ENCODE results near the gene SULT1A3. TPM values are rescaled to one million over a fixed set of nuclear protein-coding genes. Genes with fewer than 3 reads are reported as not detected.
A peak's percentile ranks its signal among the peaks of the same experiment; 100 is the strongest.
"Not testable (repeated sequence)": the region's sequence is repeated elsewhere in the genome, so short reads cannot be mapped to it uniquely, and the experiment has no call there.

The SULT1A3 gene
- total RNA-seq, 2 experiments from 2014 or later: 28.9 to 32.8 TPM

- POLR2A ChIA-PET, H3K27ac Mint-ChIP-seq: not testable (repeated sequence)
Observed at GRCh38 chr16:30209032-30209431, 10.0 kb downstream of the SULT1A3 start.

DNA sequence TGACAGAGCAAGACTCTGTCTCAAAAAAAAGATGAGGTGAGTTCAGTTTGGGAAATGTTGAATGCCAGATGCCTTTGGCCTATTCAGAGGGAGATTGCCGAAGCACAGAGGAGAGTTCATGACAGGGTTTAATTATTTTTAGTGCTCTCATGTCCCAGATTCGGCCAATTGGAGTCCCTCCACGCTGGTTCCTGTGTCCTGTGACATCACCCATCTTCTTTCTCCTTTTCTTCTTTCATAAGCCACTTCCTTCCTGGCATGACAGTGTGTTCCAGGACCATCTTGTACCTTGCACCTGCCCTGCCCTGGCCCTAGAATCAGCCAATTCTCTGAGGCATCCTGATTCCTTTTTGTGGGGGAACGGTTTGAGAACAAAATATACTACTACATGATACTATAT, 12.4 kb downstream of the SULT1A3 start:
- H3K36me3 Mint-ChIP-seq (ENCODE audit: low read depth); H3K27ac Mint-ChIP-seq; H3K4me3 Mint-ChIP-seq; DNase-seq; H3K4me1 Mint-ChIP-seq (ENCODE audit: low read depth); CTCF ChIA-PET; POLR2A ChIA-PET; H3K27me3 Mint-ChIP-seq (ENCODE audit: low read depth); H3K9me3 Mint-ChIP-seq (ENCODE audit: insufficient read depth): not testable (repeated sequence)
- ATAC-seq: peak; percentile 77

More at GRCh38 chr16:30209032-30209431, 10.0 kb downstream of the SULT1A3 start:
- CTCF ChIA-PET; H3K9me3 Mint-ChIP-seq (ENCODE audit: insufficient read depth); H3K27me3 Mint-ChIP-seq (ENCODE audit: low read depth); H3K36me3 Mint-ChIP-seq (ENCODE audit: low read depth); H3K4me1 Mint-ChIP-seq (ENCODE audit: low read depth); DNase-seq; H3K4me3 Mint-ChIP-seq: not testable (repeated sequence)
- peak; percentile 14 for ATAC-seq

DNA sequence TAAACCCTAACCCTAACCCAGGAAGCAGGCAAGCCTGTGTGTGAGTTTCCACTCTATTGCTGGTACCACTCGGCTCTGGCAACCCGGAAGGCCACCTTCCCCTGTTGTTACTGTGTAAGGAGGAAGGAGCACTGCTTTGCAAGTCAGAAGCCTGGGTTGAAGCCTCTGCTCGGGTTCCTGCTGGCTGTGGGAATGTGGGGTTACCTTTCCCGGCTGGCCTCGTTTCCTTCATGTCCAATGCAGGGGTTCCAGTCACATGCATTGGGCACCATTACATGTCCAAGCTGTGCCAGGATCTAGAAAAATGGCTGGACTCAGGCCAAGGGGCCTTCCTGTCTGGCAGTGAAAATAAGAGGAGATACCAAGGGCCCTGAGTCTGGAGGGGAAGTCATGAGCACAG, 18.0 kb downstream of the SULT1A3 start:
- CTCF ChIA-PET; H3K9me3 Mint-ChIP-seq (ENCODE audit: insufficient read depth); H3K4me1 Mint-ChIP-seq (ENCODE audit: low read depth); H3K27me3 Mint-ChIP-seq (ENCODE audit: low read depth); H3K4me3 Mint-ChIP-seq; ATAC-seq; H3K27ac Mint-ChIP-seq; POLR2A ChIA-PET; H3K36me3 Mint-ChIP-seq (ENCODE audit: low read depth): not testable (repeated sequence)
- peak; percentile 5 for DNase-seq

- DNase-seq; H3K4me3 Mint-ChIP-seq; H3K27ac Mint-ChIP-seq; CTCF ChIA-PET; H3K9me3 Mint-ChIP-seq (ENCODE audit: insufficient read depth); POLR2A ChIA-PET; H3K36me3 Mint-ChIP-seq (ENCODE audit: low read depth); ATAC-seq; H3K27me3 Mint-ChIP-seq (ENCODE audit: low read depth); H3K4me1 Mint-ChIP-seq (ENCODE audit: low read depth): not testable (repeated sequence)
Observed at GRCh38 chr16:30248379-30248778, 49.3 kb downstream of the SULT1A3 start, which contains the start of gene NPIPB13. NPIPB13 (minus strand) TSS chr16:30248479; CDS start chr16:30245573, 2,906 bp downstream.

Other genes starting within 250 kb of the SULT1A3 start
- gene TMEM219, start 237.2 kb upstream of the SULT1A3 start, total RNA-seq: 10 to 100 TPM; 57.8 to 61.0 TPM
- gene TAOK2, start 225.4 kb upstream of the SULT1A3 start, total RNA-seq: 10 to 100 TPM; 48.9 to 49.8 TPM
- gene HIRIP3, start 203.6 kb upstream of the SULT1A3 start, total RNA-seq: 10 to 100 TPM; 46.4 to 47.3 TPM
- gene INO80E, start 203.0 kb upstream of the SULT1A3 start, total RNA-seq: 100 to 1,000 TPM; 104 to 117 TPM
- under 1 TPM in 1 of 2 experiments, not detected in 1; 0.34 TPM for gene DOC2A, start 188.2 kb upstream of the SULT1A3 start, total RNA-seq
- not detected for gene C16orf92, start 176.1 kb upstream of the SULT1A3 start, total RNA-seq
- 1 to 10 TPM; 4.6 TPM for gene TLCD3B, start 168.0 kb upstream of the SULT1A3 start, total RNA-seq
- 1,000 to 10,000 TPM; 1,738 to 1,843 TPM for gene ALDOA, start 133.5 kb upstream of the SULT1A3 start, total RNA-seq
- 100 to 1,000 TPM; 157 TPM for gene PPP4C, start 123.3 kb upstream of the SULT1A3 start, total RNA-seq
- 1 to 10 TPM; 1.3 TPM for gene TBX6, start 107.3 kb upstream of the SULT1A3 start, total RNA-seq
- 10 to 100 TPM; 29.4 to 34.5 TPM for gene YPEL3, start 103.0 kb upstream of the SULT1A3 start, total RNA-seq
- 10 to 100 TPM; 10.5 to 12.6 TPM for gene GDPD3, start 85.7 kb upstream of the SULT1A3 start, total RNA-seq
- gene MAPK3, start 76.0 kb upstream of the SULT1A3 start, total RNA-seq: 10 to 100 TPM; 83.5 to 93.7 TPM
- 1,000 to 10,000 TPM; 1,875 to 1,983 TPM for gene CORO1A, start 15.7 kb upstream of the SULT1A3 start, total RNA-seq
- 100 to 1,000 TPM; 205 to 212 TPM for gene BOLA2B, start 5.6 kb upstream of the SULT1A3 start, total RNA-seq
- gene SLX1A, start 5.4 kb upstream of the SULT1A3 start, total RNA-seq: 100 to 1,000 TPM; 115 to 123 TPM
- 10 to 100 TPM; 12.6 to 24.3 TPM for gene NPIPB13, start 49.2 kb downstream of the SULT1A3 start, total RNA-seq
- gene CD2BP2, start 156.1 kb downstream of the SULT1A3 start, total RNA-seq: 10 to 100 TPM; 62.7 to 67.5 TPM
- 10 to 100 TPM; 75.4 to 75.7 TPM for gene TBC1D10B, start 171.2 kb downstream of the SULT1A3 start, total RNA-seq
- gene MYL11, start 175.5 kb downstream of the SULT1A3 start, total RNA-seq: 1 to 10 TPM in 1 of 2 experiments, not detected in 1; 1.3 TPM
- gene SEPTIN1, start 183.3 kb downstream of the SULT1A3 start, total RNA-seq: 100 to 1,000 TPM; 321 to 342 TPM
- gene ZNF48, start 196.2 kb downstream of the SULT1A3 start, total RNA-seq: 10 to 100 TPM; 13.5 to 13.8 TPM
- gene ZNF771, start 208.4 kb downstream of the SULT1A3 start, total RNA-seq: 1 to 10 TPM; 3.3 to 3.9 TPM
- gene DCTPP1, start 230.8 kb downstream of the SULT1A3 start, total RNA-seq: 10 to 100 TPM; 87.3 to 92.8 TPM
- gene SEPHS2, start 246.6 kb downstream of the SULT1A3 start, total RNA-seq: 10 to 100 TPM; 64.6 to 68.7 TPM